ENCODE measurements around the gene NECTIN4. TPM values are rescaled to one million over a fixed set of nuclear protein-coding genes. Genes with fewer than 3 reads are reported as not detected.
A peak's percentile ranks its signal among the peaks of the same experiment; 100 is the strongest.

Gene NECTIN4
- total RNA-seq, 1 experiment from 2014 or later: 0.20 TPM

DNA sequence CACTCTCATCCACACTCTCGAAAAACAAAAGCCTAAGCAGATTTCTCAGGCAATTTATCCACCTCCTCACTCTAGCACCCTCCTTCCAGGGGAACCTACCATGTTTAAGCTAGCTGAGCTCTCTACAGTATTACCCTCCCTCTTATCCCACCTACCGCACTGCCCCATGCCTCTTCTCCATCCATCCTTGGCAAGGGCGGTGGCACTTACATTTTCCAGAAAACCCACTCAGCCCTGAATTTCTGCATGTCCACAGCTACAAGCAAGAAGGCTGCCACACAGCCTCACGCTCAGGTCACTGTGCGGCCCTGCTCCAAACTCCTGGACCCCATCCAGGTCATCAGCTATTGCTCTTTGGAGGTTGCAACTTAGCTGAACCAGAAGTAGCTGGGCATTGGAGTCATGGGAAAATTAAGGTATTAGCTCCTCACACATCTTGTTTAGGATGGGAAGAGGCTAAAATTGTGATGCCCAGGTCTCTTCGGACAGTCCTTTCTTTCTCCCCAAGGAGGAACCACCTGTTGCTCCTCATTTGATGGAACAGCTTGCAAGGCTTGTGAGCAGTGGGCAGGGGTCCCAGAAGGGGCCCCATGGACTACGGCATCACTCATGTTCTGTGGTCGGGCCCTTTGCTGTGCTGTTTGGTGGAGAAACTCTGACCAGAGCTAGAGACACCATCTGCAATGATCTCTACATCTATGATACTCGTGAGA is 9.9 kb upstream of the NECTIN4 start:
- TF ChIP-seq, protein P1, sequence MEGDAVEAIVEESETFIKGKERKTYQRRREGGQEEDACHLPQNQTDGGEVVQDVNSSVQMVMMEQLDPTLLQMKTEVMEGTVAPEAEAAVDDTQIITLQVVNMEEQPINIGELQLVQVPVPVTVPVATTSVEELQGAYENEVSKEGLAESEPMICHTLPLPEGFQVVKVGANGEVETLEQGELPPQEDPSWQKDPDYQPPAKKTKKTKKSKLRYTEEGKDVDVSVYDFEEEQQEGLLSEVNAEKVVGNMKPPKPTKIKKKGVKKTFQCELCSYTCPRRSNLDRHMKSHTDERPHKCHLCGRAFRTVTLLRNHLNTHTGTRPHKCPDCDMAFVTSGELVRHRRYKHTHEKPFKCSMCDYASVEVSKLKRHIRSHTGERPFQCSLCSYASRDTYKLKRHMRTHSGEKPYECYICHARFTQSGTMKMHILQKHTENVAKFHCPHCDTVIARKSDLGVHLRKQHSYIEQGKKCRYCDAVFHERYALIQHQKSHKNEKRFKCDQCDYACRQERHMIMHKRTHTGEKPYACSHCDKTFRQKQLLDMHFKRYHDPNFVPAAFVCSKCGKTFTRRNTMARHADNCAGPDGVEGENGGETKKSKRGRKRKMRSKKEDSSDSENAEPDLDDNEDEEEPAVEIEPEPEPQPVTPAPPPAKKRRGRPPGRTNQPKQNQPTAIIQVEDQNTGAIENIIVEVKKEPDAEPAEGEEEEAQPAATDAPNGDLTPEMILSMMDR (IDR thresholded peaks at IDR 0.05; ENCODE audit: insufficient read depth in 1 of 2, low read depth in 1 of 2, low read length in 1 of 2, severe bottlenecking in 1 of 2, unreplicated experiment in 1 of 2): no peak
- CTCF ChIA-PET: interaction anchor here (0.7 to 3.9 kb wide), 4 partner anchors 18 to 101 kb away, joined by 3 to 32 read pairs (median 12); partner anchors contain the start of genes ARHGAP30, DEDD, NIT1 and PFDN2
- peak overlapping the region; percentile 6 for H3K27ac Mint-ChIP-seq (ENCODE audit: unreplicated experiment)

DNA sequence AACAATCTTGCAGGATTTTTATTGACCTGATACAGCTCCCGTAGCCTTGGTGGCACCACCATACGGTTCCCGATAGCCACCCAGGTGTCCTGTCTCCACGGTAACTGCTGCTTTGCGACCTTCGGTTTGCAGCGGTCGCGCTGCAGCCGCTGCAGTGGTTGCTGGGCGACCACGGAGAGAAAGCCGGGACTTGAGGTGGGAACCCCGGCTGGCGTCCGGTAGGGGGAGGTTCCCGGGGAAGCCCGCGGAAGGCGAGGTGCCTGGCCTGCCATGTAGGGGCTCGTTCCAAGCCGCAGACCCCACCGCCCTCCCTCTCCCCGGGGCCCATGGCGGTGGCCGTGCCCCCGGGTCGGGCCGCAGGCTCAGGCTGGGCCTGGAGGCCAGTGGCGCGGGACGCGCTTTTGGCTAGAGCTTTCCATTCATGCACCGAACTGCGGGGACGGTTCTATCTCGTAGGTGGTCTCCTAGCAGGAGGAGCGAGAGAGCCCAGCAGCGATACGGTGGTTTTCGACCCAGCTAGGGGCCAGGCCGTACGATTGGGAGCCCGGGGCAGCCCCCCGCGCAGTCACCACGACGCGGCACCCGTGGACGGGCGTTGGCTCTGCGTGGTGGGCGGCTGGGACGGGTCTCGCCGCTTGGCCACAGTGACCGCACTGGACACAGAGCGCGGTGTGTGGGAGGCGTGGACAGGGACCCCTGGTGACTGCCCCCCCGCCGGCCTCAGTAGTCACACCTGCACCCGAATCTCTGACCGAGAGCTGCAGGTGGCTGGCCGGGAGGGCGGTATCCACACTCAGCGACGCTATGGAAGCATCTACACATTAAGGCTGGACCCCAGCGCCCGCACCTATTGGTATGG is 9.1 kb upstream of the NECTIN4 start, which contains the start of gene KLHDC9:
Gene KLHDC9, plus strand, starts transcription at position 152 of the 859 bp plus-strand sequence. Its CDS starts 175 bp downstream, at position 327.
- no peaks in the 10 kb centered on the region for H3K4me1 ChIP-seq
- BruUV-seq (replicated peaks): no TSS peak
- H3K27me3 Mint-ChIP-seq (ENCODE audit: insufficient read depth, unreplicated experiment): no peaks in the 10 kb centered on the region
- peaks cover 31% of the 10 kb centered on the region for H3K36me3 Mint-ChIP-seq (ENCODE audit: insufficient read depth, unreplicated experiment)
- no peaks in the 10 kb centered on the region for H3K27me3 ChIP-seq (replicated peaks; ENCODE audit: control insufficient read depth, insufficient read depth, low read length)
- ChIA-PET CTCF (interaction anchor here (0.6 to 3.9 kb wide), 16 partner anchors 13 to 147 kb away, joined by 3 to 32 read pairs (median 4); partner anchors contain the start of genes ARHGAP30, DEDD, F11R and NIT1), POLR2A (interaction anchor here (0.6 to 1.5 kb wide), 4 partner anchors 35 to 135 kb away, joined by 3 to 6 read pairs (median 4); partner anchors contain the start of genes F11R and USF1)
- TF ChIP-seq, protein P1 (IDR thresholded peaks at IDR 0.05; ENCODE audit: insufficient read depth in 1 of 2, low read depth in 1 of 2, low read length in 1 of 2, severe bottlenecking in 1 of 2, unreplicated experiment in 1 of 2): peak in 1 of 2 experiments; percentile 26
- peak within 1 kb of the TSS; percentile 82 for H3K27ac Mint-ChIP-seq (ENCODE audit: unreplicated experiment)
- H3K9me3 ChIP-seq: no peaks in the 10 kb centered on the region
- H3K36me3 ChIP-seq (ENCODE audit: control insufficient read depth, insufficient read depth, low read length): no peaks in the 10 kb centered on the region; the same call in 1 of the 2 replicates
- no peaks in the 10 kb centered on the region for H3K9me3 Mint-ChIP-seq (ENCODE audit: unreplicated experiment)
- peak within 1 kb of the TSS; percentile 70 for H3K4me3 Mint-ChIP-seq (ENCODE audit: unreplicated experiment)
- intact Hi-C loops (cut with micrococcal nuclease; ENCODE audit: unreplicated experiment): loop anchor here (1.0 to 5.0 kb wide), 6 partner anchors 26 to 146 kb away; partner anchors contain the start of genes ITLN2 and USF1
- peak; percentile 88 to 92 for DNase-seq
- peak within 1 kb of the TSS; percentile 60 for H3K4me3 ChIP-seq (ENCODE audit: low read depth, low read length)
- H3K4me1 Mint-ChIP-seq (ENCODE audit: low read depth, unreplicated experiment): peaks cover 16% of the 10 kb centered on the region

More for the DNA sequence above, 9.9 kb upstream of the NECTIN4 start:
- peak overlapping the region; percentile 70 for H3K4me3 Mint-ChIP-seq (ENCODE audit: unreplicated experiment)
- Histone ChIP-seq H3K4me1 (no peaks in the 10 kb centered on the region), H3K27me3 (replicated peaks; ENCODE audit: control insufficient read depth, insufficient read depth, low read length) (no peaks in the 10 kb centered on the region), H3K36me3 (ENCODE audit: control insufficient read depth, insufficient read depth, low read length) (no peaks in the 10 kb centered on the region; the same call in 1 of the 2 replicates), H3K4me3 (ENCODE audit: low read depth, low read length) (peak overlapping the region; percentile 60), H3K9me3 (no peaks in the 10 kb centered on the region)
- H3K4me1 Mint-ChIP-seq (ENCODE audit: low read depth, unreplicated experiment): peaks cover 16% of the 10 kb centered on the region
- peaks cover 31% of the 10 kb centered on the region for H3K36me3 Mint-ChIP-seq (ENCODE audit: insufficient read depth, unreplicated experiment)
- intact Hi-C loops (cut with micrococcal nuclease; ENCODE audit: unreplicated experiment): loop anchor here (5.0 kb wide), 2 partner anchors 37 to 147 kb away; partner anchors contain the start of gene ITLN2
- DNase-seq: no peak
- H3K9me3 Mint-ChIP-seq (ENCODE audit: unreplicated experiment): no peaks in the 10 kb centered on the region
- POLR2A ChIA-PET: interaction anchor here (1.0 to 1.5 kb wide), 3 partner anchors 34 to 78 kb away, joined by 3 to 7 read pairs (median 4); partner anchors contain the start of genes F11R and USF1
- H3K27me3 Mint-ChIP-seq (ENCODE audit: insufficient read depth, unreplicated experiment): no peaks in the 10 kb centered on the region
- BruUV-seq (replicated peaks): no TSS peak

Measured in Caco-2 (cell line).